ENCODE results near the gene C14orf93. TPM values are rescaled to one million over a fixed set of nuclear protein-coding genes. Genes with fewer than 3 reads are reported as not detected.
A peak's percentile ranks its signal among the peaks of the same experiment; 100 is the strongest.

C14orf93 gene
- total RNA-seq, 1 experiment from 2014 or later: 8.2 TPM

GRCh38 chr14:23023022-23023794 is 13.3 kb upstream of the C14orf93 start:
- WGBS (ENCODE audit: extremely low coverage, insufficient read length, low lambda C conversion rate): no CpG with 5 or more reads among the region's 8 CpGs
- DNase-seq: no peak
- Mint-ChIP-seq H3K27ac (peak overlapping the region in 2 of 3 experiments; percentile 9 to 91; a peak in 2 of 7 replicates), H3K4me1 (peaks cover 34 to 37% of the 10 kb centered on the region in 2 experiments), H3K27me3 (ENCODE audit: low read depth) (no peaks in the 10 kb centered on the region), H3K36me3 (ENCODE audit: insufficient read depth in 1 of 3, low read depth in 3 of 3) (peaks cover 22 to 30% (median 29%) of the 10 kb centered on the region in 3 experiments), H3K9me3 (no peaks in the 10 kb centered on the region), H3K4me3 (no peak overlapping the region)
- no peak overlapping the region for H2BK15ac ChIP-seq (ENCODE audit: low read depth, low read length)
- no peak overlapping the region for H2AFZ ChIP-seq (ENCODE audit: low read length)
- TF ChIP-seq CTCF (conservative IDR thresholded peaks at IDR 0.05): no peak
- no peak overlapping the region for H4K8ac ChIP-seq (replicated peaks; ENCODE audit: insufficient read length, low read depth, low read length)
- no peak overlapping the region for H2BK120ac ChIP-seq (ENCODE audit: low read depth, low read length, poor library complexity, severe bottlenecking)
- H2BK20ac ChIP-seq (ENCODE audit: low read depth, low read length, poor library complexity, severe bottlenecking): no peak overlapping the region
- no peak overlapping the region for H3T11ph ChIP-seq (ENCODE audit: low read length)
- H3K23me2 ChIP-seq (ENCODE audit: insufficient read length, low read depth, low read length, poor library complexity, severe bottlenecking): no peaks in the 10 kb centered on the region
- no peaks in the 10 kb centered on the region for H4K20me1 ChIP-seq (ENCODE audit: control insufficient read depth, insufficient read depth, insufficient read length)
- H3K23ac ChIP-seq (ENCODE audit: insufficient read length, low read depth, low read length): no peak overlapping the region
- H4K5ac ChIP-seq (ENCODE audit: insufficient read length, low read depth, low read length): no peak overlapping the region
- no peak overlapping the region for H2BK12ac ChIP-seq (ENCODE audit: insufficient read length, low read depth, low read length)
- no peak overlapping the region for H3K4me2 ChIP-seq (ENCODE audit: insufficient read depth, insufficient read length, low read length)
- no peak overlapping the region for H3K14ac ChIP-seq (ENCODE audit: insufficient read depth, low read length)
- no peaks in the 10 kb centered on the region for H3K27me3 ChIP-seq (ENCODE audit: insufficient read depth, low read length)
- H3K4me1 ChIP-seq (ENCODE audit: insufficient read depth, low read length): no peaks in the 10 kb centered on the region
- H3K9ac ChIP-seq (ENCODE audit: extremely low read depth, insufficient read length, low read length): peak overlapping the region; percentile 32
- H3K27ac ChIP-seq (ENCODE audit: insufficient read length, low read depth, low read length): no peak overlapping the region
- no peak overlapping the region for H3K4ac ChIP-seq (ENCODE audit: low read depth, low read length)
- no peaks in the 10 kb centered on the region for H3K79me2 ChIP-seq (ENCODE audit: insufficient read depth, low read length)
- H3K56ac ChIP-seq (ENCODE audit: insufficient read length, low read depth, low read length): no peak overlapping the region
- no peak overlapping the region for H3K18ac ChIP-seq (ENCODE audit: insufficient read length, low read depth, low read length)
- no peak overlapping the region for H2AK5ac ChIP-seq (ENCODE audit: insufficient read length, low read length)
- H2BK5ac ChIP-seq (ENCODE audit: insufficient read length, low read length): no peak overlapping the region
- no peaks in the 10 kb centered on the region for H3K9me3 ChIP-seq (ENCODE audit: control insufficient read depth, low read depth, low read length)
- no peaks in the 10 kb centered on the region for H3K79me1 ChIP-seq (ENCODE audit: insufficient read depth, low read depth, low read length, poor library complexity, severe bottlenecking)
- no peak overlapping the region for H4K91ac ChIP-seq (ENCODE audit: insufficient read length, low read depth, low read length)

Measured in H9 (cell line).